HepG2 (cell line): Measurements from ENCODE around the gene PRADC1. TPM values are rescaled to one million over a fixed set of nuclear protein-coding genes. Genes with fewer than 3 reads are reported as not detected.
A peak's percentile ranks its signal among the peaks of the same experiment; 100 is the strongest.

ENCODE experiments used
- FIP1L1 ChIP-seq: fragments of 200-400 bp; formaldehyde crosslinking; IDR thresholded peaks from 2 replicates; pipeline ENCODE4 v1.6.1; 2018; ENCODE audit warnings: low read depth, mild to moderate bottlenecking, low read length, moderate library complexity, borderline replicate concordance; ENCODE audit not compliant: insufficient read depth
- KDM5A ChIP-seq: fragments of 200-600 bp; sonication (generic); IDR thresholded peaks from 2 replicates; pipeline ENCODE4 v1.7.0; 2018; ENCODE audit warnings: antibody characterized with exemption, mild to moderate bottlenecking, low read length, borderline replicate concordance
- KDM5B ChIP-seq: sonication (generic); formaldehyde crosslinking; IDR thresholded peaks from 2 replicates; pipeline ENCODE4 v1.4.0; 2020; ENCODE audit warnings: missing genetic modification reagents, mild to moderate bottlenecking, borderline replicate concordance
- MED1 ChIP-seq: sonication (generic); formaldehyde crosslinking; IDR thresholded peaks from 2 replicates; pipeline ENCODE4 v1.4.0; 2020; ENCODE audit warnings: missing genetic modification reagents
- NR3C1 ChIP-seq: sonication (generic); formaldehyde crosslinking; IDR thresholded peaks from 2 replicates; pipeline ENCODE4 v1.4.0; 2020; ENCODE audit warnings: missing genetic modification reagents
- RORA ChIP-seq: sonication (generic); formaldehyde crosslinking; IDR thresholded peaks from 2 replicates; pipeline ENCODE4 v1.5.0; 2020; ENCODE audit warnings: mild to moderate bottlenecking, missing genetic modification reagents, moderate library complexity
- SAFB2 ChIP-seq: sonication (generic); formaldehyde crosslinking; IDR thresholded peaks from 2 replicates; pipeline ENCODE4 v1.5.1; 2020; ENCODE audit warnings: missing genetic modification reagents, low read depth, mild to moderate bottlenecking, borderline replicate concordance
- SALL1 ChIP-seq: sonication (generic); formaldehyde crosslinking; IDR thresholded peaks from 2 replicates; pipeline ENCODE4 v1.8.0; 2022; ENCODE audit warnings: mild to moderate bottlenecking, missing genetic modification reagents
- SETDB1 ChIP-seq: sonication (generic); formaldehyde crosslinking; IDR thresholded peaks from 2 replicates; pipeline ENCODE4 v1.5.1; 2020; ENCODE audit warnings: missing genetic modification reagents, mild to moderate bottlenecking, borderline replicate concordance
- SRSF9 ChIP-seq: fragments of 200-400 bp; formaldehyde crosslinking; IDR thresholded peaks from 2 replicates; pipeline ENCODE4 v1.6.1; 2018; ENCODE audit warnings: borderline replicate concordance, mild to moderate bottlenecking, low read depth, low read length; ENCODE audit not compliant: insufficient read depth, poor library complexity, severe bottlenecking
- SYNCRIP ChIP-seq: fragments of 200-400 bp; formaldehyde crosslinking; IDR thresholded peaks from 2 replicates; pipeline ENCODE4 v1.6.1; 2018; ENCODE audit warnings: mild to moderate bottlenecking, low read depth, low read length; ENCODE audit not compliant: insufficient read depth
- TP53 ChIP-seq: sonication (generic); formaldehyde crosslinking; conservative IDR thresholded peaks from 2 replicates; pipeline ENCODE4 v1.4.0; 2020; ENCODE audit warnings: missing genetic modification reagents
- TRAFD1 ChIP-seq: sonication (generic); formaldehyde crosslinking; IDR thresholded peaks from 2 replicates; pipeline ENCODE4 v1.5.1; 2020; ENCODE audit warnings: missing genetic modification reagents, mild to moderate bottlenecking, borderline replicate concordance
- UBTF ChIP-seq: sonication (generic); formaldehyde crosslinking; IDR thresholded peaks from 2 replicates; pipeline ENCODE4 v1.4.0; 2020; ENCODE audit warnings: mild to moderate bottlenecking, missing genetic modification reagents
- XBP1 ChIP-seq: sonication (generic); formaldehyde crosslinking; IDR thresholded peaks from 2 replicates; pipeline ENCODE4 v1.5.0; 2020; ENCODE audit warnings: missing genetic modification reagents
- ZFP62 ChIP-seq: sonication (generic); formaldehyde crosslinking; IDR thresholded peaks from 2 replicates; pipeline ENCODE4 v1.4.0; 2020; ENCODE audit warnings: missing genetic modification reagents
- ZNF30 ChIP-seq: sonication (generic); formaldehyde crosslinking; IDR thresholded peaks from 2 replicates; pipeline ENCODE4 v1.5.0; 2020; ENCODE audit warnings: mild to moderate bottlenecking, missing genetic modification reagents
- ZNF432 ChIP-seq: sonication (generic); formaldehyde crosslinking; IDR thresholded peaks from 2 replicates; pipeline ENCODE4 v1.5.0; 2020; ENCODE audit warnings: missing genetic modification reagents, mild to moderate bottlenecking, borderline replicate concordance
- ZNF547 ChIP-seq: sonication (generic); formaldehyde crosslinking; IDR thresholded peaks from 2 replicates; pipeline ENCODE4 v1.5.1; 2020; ENCODE audit warnings: mild to moderate bottlenecking, missing genetic modification reagents
- ZNF672 ChIP-seq: sonication (generic); formaldehyde crosslinking; IDR thresholded peaks from 2 replicates; pipeline ENCODE4 v1.8.1; 2022; ENCODE audit warnings: missing genetic modification reagents
- ZSCAN9 ChIP-seq: IDR thresholded peaks from 2 replicates; pipeline ENCODE4 v1.6.1; 2016; ENCODE audit warnings: borderline replicate concordance
- polyA plus RNA-seq, 8 experiments: library from polyadenylated mRNA; depleted of rRNA in 3 of 8; stranded (reverse) in 7 of 8; unstranded in 1 of 8; fragments of >200 nt; fragmentation: Illumina TruSeq in 4 of 8; extraction: Trizol in 4 of 8; gene quantifications; 2 replicates each; pipeline versions ENCODE4 v1.2.1 to v1.2.3, GENCODE V29; 2011 to 2016; ENCODE audit warnings: low read depth in 4 of 8, missing spikeins in 1 of 8, mixed read lengths in 1 of 8; ENCODE audit not compliant: insufficient read depth in 1 of 8
- total RNA-seq, 5 experiments: library from RNA; depleted of rRNA; stranded (reverse); fragments of >200 nt; fragmentation: Illumina TruSeq; extraction: Trizol; gene quantifications; 2 replicates each; pipeline ENCODE4 v1.2.3, GENCODE V29; 2016; ENCODE audit warnings: low read depth in 1 of 5
- TF ChIP-seq, protein P1 (sequence below): sonication (generic); formaldehyde crosslinking; IDR thresholded peaks from 2 replicates; pipeline ENCODE4 v1.5.1; 2020; ENCODE audit warnings: mild to moderate bottlenecking, missing genetic modification reagents

Gene PRADC1
- total and polyA plus RNA-seq, 2 of the 13 experiments (the other 11 are each of a cell fraction or from before 2014, with no cell fraction given), result 12.1 to 37.2 TPM

DNA sequence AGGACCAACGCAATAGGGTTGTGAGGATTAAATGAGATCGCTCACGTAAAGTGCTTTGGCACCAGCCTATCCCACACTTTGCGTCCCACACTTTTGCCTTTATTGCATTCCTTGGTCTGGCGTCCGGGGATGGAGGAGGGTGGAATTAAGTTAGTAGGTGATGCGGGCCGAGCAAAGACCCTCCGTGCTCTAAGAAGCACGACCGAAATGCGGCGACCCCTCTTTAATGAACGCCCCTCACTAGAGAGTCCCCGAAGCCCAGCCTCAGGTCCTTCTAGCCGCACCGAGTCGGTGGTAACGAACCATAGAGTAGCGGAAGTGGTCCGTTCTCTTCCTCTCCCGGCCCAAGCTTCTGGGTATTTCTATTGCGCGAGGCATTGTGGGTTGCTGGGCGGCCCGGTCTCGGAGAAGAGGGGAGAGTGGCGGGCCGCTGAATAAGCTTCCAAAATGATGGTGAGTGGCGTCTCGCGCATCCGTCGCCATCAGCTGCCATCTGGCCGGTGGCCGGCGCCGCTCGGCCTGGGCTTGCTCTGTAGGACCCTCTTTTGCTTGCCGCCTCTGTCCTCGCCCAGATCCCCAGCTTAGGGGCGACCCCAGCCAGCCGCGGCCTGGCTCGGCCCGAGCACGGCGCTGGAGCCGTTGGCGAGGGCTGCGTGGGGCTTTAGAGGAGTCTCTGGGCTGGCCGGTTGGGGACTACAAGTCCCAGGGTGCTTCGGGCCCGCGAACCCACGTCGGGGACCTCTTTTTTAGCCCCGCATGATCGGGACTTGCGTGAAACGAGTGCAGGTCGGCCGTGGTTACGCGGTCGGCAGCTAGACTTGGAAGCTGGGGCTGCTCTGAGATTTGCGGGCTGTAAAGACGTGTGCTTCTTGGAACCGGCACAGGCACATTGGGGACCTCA, 1.1 kb upstream of the PRADC1 start, which contains the start of gene CCT7 (continued):
- peak; percentile 91 for TF ChIP-seq KDM5A
- peak; percentile 95 for TF ChIP-seq SAFB2
- TF ChIP-seq RORA (CRISPR knock-in tag), result no peak
- TF ChIP-seq ZSCAN9 (CRISPR knock-in tag), result peak; percentile 82
- peak; percentile 84 for TF ChIP-seq MED1
- TF ChIP-seq FIP1L1, result peak; percentile 26; the same call in 1 of the 2 replicates
- no peak for TF ChIP-seq ZNF432 (CRISPR knock-in tag)
- TF ChIP-seq ZFP62 (CRISPR knock-in tag), result no peak
- no peak for TF ChIP-seq SYNCRIP
- TF ChIP-seq XBP1 (CRISPR knock-in tag), result no peak
- TF ChIP-seq SALL1 (CRISPR knock-in tag), result peak; percentile 89
- no peak for TF ChIP-seq SETDB1 (CRISPR knock-in tag)
- TF ChIP-seq TP53 (CRISPR knock-in tag), result peak; percentile 88
- peak; percentile 56; the same call in 1 of the 2 replicates for TF ChIP-seq ZNF547 (CRISPR knock-in tag)
- TF ChIP-seq ZNF672 (CRISPR knock-in tag), result no peak
- TF ChIP-seq ZNF30 (CRISPR knock-in tag), result no peak
- peak; percentile 97 for TF ChIP-seq UBTF (CRISPR knock-in tag)
- peak; percentile 56; the same call in 1 of the 2 replicates for TF ChIP-seq TRAFD1 (CRISPR knock-in tag)
- TF ChIP-seq SRSF9, result no peak
- peak; percentile 90 for TF ChIP-seq KDM5B (CRISPR knock-in tag)
- TF ChIP-seq NR3C1 (CRISPR knock-in tag), result no peak
- TF ChIP-seq, protein P1, sequence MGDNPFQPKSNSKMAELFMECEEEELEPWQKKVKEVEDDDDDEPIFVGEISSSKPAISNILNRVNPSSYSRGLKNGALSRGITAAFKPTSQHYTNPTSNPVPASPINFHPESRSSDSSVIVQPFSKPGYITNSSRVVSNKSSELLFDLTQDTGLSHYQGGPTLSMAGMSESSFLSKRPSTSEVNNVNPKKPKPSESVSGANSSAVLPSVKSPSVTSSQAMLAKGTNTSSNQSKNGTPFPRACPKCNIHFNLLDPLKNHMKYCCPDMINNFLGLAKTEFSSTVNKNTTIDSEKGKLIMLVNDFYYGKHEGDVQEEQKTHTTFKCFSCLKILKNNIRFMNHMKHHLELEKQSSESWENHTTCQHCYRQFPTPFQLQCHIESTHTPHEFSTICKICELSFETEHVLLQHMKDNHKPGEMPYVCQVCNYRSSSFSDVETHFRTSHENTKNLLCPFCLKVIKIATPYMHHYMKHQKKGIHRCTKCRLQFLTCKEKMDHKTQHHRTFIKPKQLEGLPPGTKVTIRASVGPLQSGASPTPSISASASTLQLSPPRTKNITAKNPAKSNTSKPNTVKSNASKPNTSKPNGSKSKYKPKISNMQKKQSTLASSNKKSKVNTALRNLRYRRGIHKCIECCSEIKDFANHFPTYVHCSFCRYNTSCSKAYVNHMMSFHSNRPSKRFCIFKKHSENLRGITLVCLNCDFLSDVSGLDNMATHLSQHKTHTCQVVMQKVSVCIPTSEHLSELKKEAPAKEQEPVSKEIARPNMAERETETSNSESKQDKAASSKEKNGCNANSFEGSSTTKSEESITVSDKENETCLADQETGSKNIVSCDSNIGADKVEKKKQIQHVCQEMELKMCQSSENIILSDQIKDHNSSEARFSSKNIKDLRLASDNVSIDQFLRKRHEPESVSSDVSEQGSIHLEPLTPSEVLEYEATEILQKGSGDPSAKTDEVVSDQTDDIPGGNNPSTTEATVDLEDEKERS (CRISPR knock-in tag), result peak; percentile 80
